ENCODE data around the gene UBA52. TPM values are rescaled to one million over a fixed set of nuclear protein-coding genes. Genes with fewer than 3 reads are reported as not detected.

Gene UBA52
- total and polyA plus RNA-seq, 2 of the 13 experiments (the other 11 are each of a cell fraction or from before 2014, with no cell fraction given) = 959 to 1,782 TPM

GRCh38 chr19:18610556-18611326 is 39.1 kb downstream of the UBA52 start (continued):
- TF ChIP-seq MXD1 (CRISPR knock-in tag; IDR thresholded peaks at IDR 0.05) = 0 out of 2 replicates have a peak, but pooled peaks have one; percentile 32
- TF ChIP-seq ZNF451 (CRISPR knock-in tag; IDR thresholded peaks at IDR 0.05) = peak; percentile 29; the same call in 1 of the 2 replicates
- no peak for TF ChIP-seq ZNF431 (CRISPR knock-in tag; IDR thresholded peaks at IDR 0.05; ENCODE audit: borderline replicate concordance, low read depth)
- no peak for TF ChIP-seq ZNF724P (CRISPR knock-in tag; IDR thresholded peaks at IDR 0.05; ENCODE audit: borderline replicate concordance)
- TF ChIP-seq AFF4 (CRISPR knock-in tag; IDR thresholded peaks at IDR 0.05) = no peak
- TF ChIP-seq PITX1 (CRISPR knock-in tag; IDR thresholded peaks at IDR 0.05) = peak; percentile 52
- TF ChIP-seq SNAI1 (CRISPR knock-in tag; IDR thresholded peaks at IDR 0.05; ENCODE audit: borderline replicate concordance) = peak; percentile 30; the same call in 1 of the 2 replicates
- TF ChIP-seq MIER3 (CRISPR knock-in tag; IDR thresholded peaks at IDR 0.05; ENCODE audit: borderline replicate concordance) = peak; percentile 40; the same call in 1 of the 2 replicates
- TF ChIP-seq PREB (CRISPR knock-in tag; IDR thresholded peaks at IDR 0.05) = no peak
- TF ChIP-seq GZF1 (CRISPR knock-in tag; IDR thresholded peaks at IDR 0.05) = 0 out of 2 replicates have a peak, but pooled peaks have one; percentile 65
- no peak for TF ChIP-seq TCF12 (IDR thresholded peaks at IDR 0.05)
- peak; percentile 77 for TF ChIP-seq TCF12 (CRISPR knock-in tag; IDR thresholded peaks at IDR 0.05)
- peak; percentile 94 for TF ChIP-seq ZSCAN25 (CRISPR knock-in tag; IDR thresholded peaks at IDR 0.05)
- TF ChIP-seq NR2C2 (CRISPR knock-in tag; IDR thresholded peaks at IDR 0.05; ENCODE audit: borderline replicate concordance) = peak; percentile 82
- TF ChIP-seq CEBPG (CRISPR knock-in tag; IDR thresholded peaks at IDR 0.05) = no peak
- TF ChIP-seq ZNF281 (CRISPR knock-in tag; IDR thresholded peaks at IDR 0.05; ENCODE audit: borderline replicate concordance) = peak; percentile 77; the same call in 1 of the 2 replicates
- TF ChIP-seq KDM5B (CRISPR knock-in tag; IDR thresholded peaks at IDR 0.05; ENCODE audit: borderline replicate concordance) = peak; percentile 59; the same call in 1 of the 2 replicates
- peak; percentile 87 for TF ChIP-seq GABPB1 (CRISPR knock-in tag; IDR thresholded peaks at IDR 0.05)
- TF ChIP-seq ZGPAT (CRISPR knock-in tag; IDR thresholded peaks at IDR 0.05) = peak; percentile 95; the same call in 1 of the 2 replicates
- TF ChIP-seq ZNF234 (CRISPR knock-in tag; conservative IDR thresholded peaks at IDR 0.05) = no peak
